Measurements from ENCODE around the gene SMIM28. TPM values are rescaled to one million over a fixed set of nuclear protein-coding genes. Genes with fewer than 3 reads are reported as not detected.

SMIM28 gene
- total RNA-seq, 1 experiment from 2014 or later, result not detected

- Mint-ChIP-seq H3K4me1 (ENCODE audit: insufficient read depth, unreplicated experiment) (peaks cover 10% of the 10 kb centered on the region), H3K27me3 (ENCODE audit: insufficient read depth, unreplicated experiment) (no peaks in the 10 kb centered on the region), H3K36me3 (ENCODE audit: insufficient read depth, unreplicated experiment) (no peaks in the 10 kb centered on the region), H3K27ac (ENCODE audit: low read depth, unreplicated experiment) (no peak overlapping the region), H3K4me3 (ENCODE audit: unreplicated experiment) (no peak overlapping the region), H3K9me3 (ENCODE audit: unreplicated experiment) (no peaks in the 10 kb centered on the region)
- ChIA-PET CTCF (no interaction called here), POLR2A (no interaction called here)
- DNase-seq (ENCODE audit: unreplicated experiment), result no peak
- intact Hi-C loops (cut with micrococcal nuclease), result no loop called here
- no peak for TF ChIP-seq CTCF (IDR thresholded peaks at IDR 0.05; ENCODE audit: unreplicated experiment)
- no TSS peak for BruUV-seq (replicated peaks)
Observed at GRCh38 chr6:138337076-138337475, 40.6 kb upstream of the SMIM28 start.

GRCh38 chr6:138339024-138339423 lies 38.7 kb upstream of the SMIM28 start:
- BruUV-seq (replicated peaks), result no TSS peak
- no peaks in the 10 kb centered on the region for H3K9me3 Mint-ChIP-seq (ENCODE audit: unreplicated experiment)
- ChIA-PET POLR2A (no interaction called here), CTCF (no interaction called here)
- no peak overlapping the region for H3K4me3 Mint-ChIP-seq (ENCODE audit: unreplicated experiment)
- no peak overlapping the region for H3K27ac Mint-ChIP-seq (ENCODE audit: low read depth, unreplicated experiment)
- no peak for TF ChIP-seq CTCF (IDR thresholded peaks at IDR 0.05; ENCODE audit: unreplicated experiment)
- H3K27me3 Mint-ChIP-seq (ENCODE audit: insufficient read depth, unreplicated experiment), result no peaks in the 10 kb centered on the region
- peaks cover 10% of the 10 kb centered on the region for H3K4me1 Mint-ChIP-seq (ENCODE audit: insufficient read depth, unreplicated experiment)
- intact Hi-C loops (cut with micrococcal nuclease), result no loop called here
- peak; percentile 4 for DNase-seq (ENCODE audit: unreplicated experiment)
- no peaks in the 10 kb centered on the region for H3K36me3 Mint-ChIP-seq (ENCODE audit: insufficient read depth, unreplicated experiment)

- ChIA-PET CTCF (no interaction called here), POLR2A (interaction anchor here (0.7 kb wide), 1 partner anchor 225 kb away, joined by 4 read pairs; no protein-coding TSS in a partner anchor)
Observed at GRCh38 chr6:138341176-138341575, 36.5 kb upstream of the SMIM28 start.

GRCh38 chr6:138343112-138343511 lies 34.6 kb upstream of the SMIM28 start:
- H3K4me3 Mint-ChIP-seq (ENCODE audit: unreplicated experiment), result no peak overlapping the region
- TF ChIP-seq CTCF (IDR thresholded peaks at IDR 0.05; ENCODE audit: unreplicated experiment), result no peak
- H3K36me3 Mint-ChIP-seq (ENCODE audit: insufficient read depth, unreplicated experiment), result no peaks in the 10 kb centered on the region
- BruUV-seq (replicated peaks), result no TSS peak
- POLR2A ChIA-PET, result no interaction called here
- H3K4me1 Mint-ChIP-seq (ENCODE audit: insufficient read depth, unreplicated experiment), result peaks cover 10% of the 10 kb centered on the region
- H3K27me3 Mint-ChIP-seq (ENCODE audit: insufficient read depth, unreplicated experiment), result no peaks in the 10 kb centered on the region
- CTCF ChIA-PET, result no interaction called here
- no peaks in the 10 kb centered on the region for H3K9me3 Mint-ChIP-seq (ENCODE audit: unreplicated experiment)
- DNase-seq (ENCODE audit: unreplicated experiment), result no peak
- intact Hi-C loops (cut with micrococcal nuclease), result no loop called here
- no peak overlapping the region for H3K27ac Mint-ChIP-seq (ENCODE audit: low read depth, unreplicated experiment)

More at GRCh38 chr6:138341176-138341575, 36.5 kb upstream of the SMIM28 start:
- Mint-ChIP-seq H3K4me3 (ENCODE audit: unreplicated experiment) (no peak overlapping the region), H3K27me3 (ENCODE audit: insufficient read depth, unreplicated experiment) (no peaks in the 10 kb centered on the region), H3K36me3 (ENCODE audit: insufficient read depth, unreplicated experiment) (no peaks in the 10 kb centered on the region), H3K27ac (ENCODE audit: low read depth, unreplicated experiment) (no peak overlapping the region), H3K4me1 (ENCODE audit: insufficient read depth, unreplicated experiment) (peaks cover 10% of the 10 kb centered on the region), H3K9me3 (ENCODE audit: unreplicated experiment) (no peaks in the 10 kb centered on the region)
- no peak for DNase-seq (ENCODE audit: unreplicated experiment)
- TF ChIP-seq CTCF (IDR thresholded peaks at IDR 0.05; ENCODE audit: unreplicated experiment), result no peak
- no TSS peak for BruUV-seq (replicated peaks)
- intact Hi-C loops (cut with micrococcal nuclease), result no loop called here
